HepG2 (cell line): ENCODE results near the gene NR2F6. TPM values are rescaled to one million over a fixed set of nuclear protein-coding genes. Genes with fewer than 3 reads are reported as not detected.

Source experiments
- ATAC-seq: fragments of 200-7000 bp; cut with Tn5 transposase; 3 replicates; pipeline ENCODE4 v1.9.1; 2020; ENCODE audit warnings: mild to moderate bottlenecking, moderate library complexity
- BruUV-seq: library from RNA; stranded (reverse); fragments of 400-500 nt; replicated peaks from 2 replicates; lab custom pipeline; 2021; lab: Mats Ljungman, UMichigan
- CTCF ChIA-PET: fragments of 300-600 bp; formaldehyde crosslinking; extraction: SDS; loops from one replicate; lab custom pipeline; 2021; ENCODE audit warnings: low total read pairs, inconsistent platforms, low intra/inter-chr PET ratio; lab: Yijun Ruan, JAX
- POLR2A ChIA-PET: fragments of 350-600 bp; sonication (Branson Sonifier 250); formaldehyde crosslinking; loops from one replicate; lab custom pipeline; 2020; ENCODE audit warnings: antibody characterized with exemption, inconsistent platforms; lab: Yijun Ruan, JAX
- DNase-seq: peaks from one replicate; pipeline ENCODE4 v3.0.0-alpha.2; 2015; ENCODE audit warnings: low spot score
- FAIRE-seq: peaks from 3 replicates; lab custom pipeline; 2011; peaks lifted over from hg19 to GRCh38; lab: Jason Lieb, UNC
- H2AFZ ChIP-seq: one replicate; pipeline ENCODE4 v1.6.1; 2011; ENCODE audit warnings: low read length, inconsistent platforms
- H3K27ac ChIP-seq: fragments of 300-600 bp; 3 replicates; pipeline ENCODE4 v1.8.0; 2011; ENCODE audit warnings: mixed run types, mild to moderate bottlenecking, mixed read lengths, low read length, inconsistent platforms; ENCODE audit not compliant: insufficient read depth; ENCODE audit errors: extremely low read length
- H3K27me3 ChIP-seq, 2 experiments: fragments of 200-600 bp in 1 of 2; 2 replicates in 1 of 2; 3 replicates in 1 of 2; pipeline versions ENCODE4 v1.6.0 to v1.8.0; 2011; ENCODE audit warnings: low read length in 2 of 2, mild to moderate bottlenecking in 2 of 2, moderate library complexity in 2 of 2, inconsistent platforms in 1 of 2; ENCODE audit not compliant: insufficient read depth in 2 of 2, control insufficient read depth in 1 of 2
- H3K36me3 ChIP-seq, 2 experiments: fragments of 200-600 bp in 1 of 2; replicated peaks in 1 of 2; 2 replicates in 1 of 2; 3 replicates in 1 of 2; pipeline versions ENCODE4 v1.5.1 to v1.8.0; 2011; ENCODE audit warnings: low read length in 2 of 2, inconsistent platforms in 1 of 2; ENCODE audit not compliant: insufficient read depth in 2 of 2, control insufficient read depth in 1 of 2
- H3K4me1 ChIP-seq: 2 replicates; pipeline ENCODE4 v1.5.1; 2012; ENCODE audit warnings: low read length, inconsistent platforms; ENCODE audit not compliant: insufficient read depth
- H3K4me2 ChIP-seq: 2 replicates; pipeline ENCODE4 v1.6.0; 2011; ENCODE audit warnings: low read depth, low read length, inconsistent platforms
- H3K4me3 ChIP-seq, 3 experiments: fragments of 200-600 bp in 1 of 3; sonication (generic), shearing (Covaris generic) in 1 of 3; replicated peaks in 1 of 3; 2 replicates each; pipeline ENCODE4 v1.5.1; 2011 to 2016; ENCODE audit warnings: low read length in 3 of 3, inconsistent platforms in 2 of 3, low read depth in 2 of 3, mild to moderate bottlenecking in 2 of 3, control low read depth in 1 of 3, mixed read lengths in 1 of 3; ENCODE audit not compliant: insufficient read depth in 1 of 3
- H3K79me2 ChIP-seq: one replicate; pipeline ENCODE4 v1.6.1; 2011; ENCODE audit warnings: low read length, inconsistent platforms; ENCODE audit not compliant: insufficient read depth
- H3K9ac ChIP-seq: 2 replicates; pipeline ENCODE4 v1.6.0; 2011; ENCODE audit warnings: mild to moderate bottlenecking, low read depth, low read length, inconsistent platforms; ENCODE audit not compliant: insufficient read depth
- H3K9me3 ChIP-seq: 2 replicates; pipeline ENCODE4 v1.5.1; 2012; ENCODE audit warnings: mild to moderate bottlenecking, low read length
- H4K20me1 ChIP-seq: 2 replicates; pipeline ENCODE4 v1.6.0; 2011; ENCODE audit warnings: inconsistent platforms, mild to moderate bottlenecking, low read length, moderate library complexity; ENCODE audit not compliant: insufficient read depth
- ERF ChIP-seq: IDR thresholded peaks from 2 replicates; pipeline ENCODE4 v1.6.1; 2018; ENCODE audit warnings: missing biosample characterization, missing genetic modification reagents
- JUN ChIP-seq: sonication (generic); formaldehyde crosslinking; IDR thresholded peaks from 2 replicates; pipeline ENCODE4 v1.4.0; 2020; ENCODE audit warnings: mild to moderate bottlenecking, missing genetic modification reagents
- MAZ ChIP-seq, 2 experiments: sonication (generic) in 1 of 2; formaldehyde crosslinking in 1 of 2; IDR thresholded peaks; 2 replicates each; pipeline versions ENCODE4 v1.5.0 to v1.6.1; 2012 to 2020; ENCODE audit warnings: low read depth in 2 of 2, mild to moderate bottlenecking in 2 of 2, borderline replicate concordance in 1 of 2, improper control_type of control experiment in 1 of 2, low read length in 1 of 2, missing genetic modification reagents in 1 of 2, moderate library complexity in 1 of 2
- MEIS1 ChIP-seq: sonication (generic); formaldehyde crosslinking; IDR thresholded peaks from 2 replicates; pipeline ENCODE4 v1.9.0; 2021; ENCODE audit warnings: mild to moderate bottlenecking, missing genetic modification reagents, moderate library complexity, borderline replicate concordance
- MXI1 ChIP-seq: IDR thresholded peaks from 3 replicates; pipeline ENCODE4 v1.6.1; 2012; ENCODE audit warnings: low read depth, low read length, inconsistent platforms, borderline replicate concordance
- NONO ChIP-seq, 2 experiments: fragments of 450-650 bp in 1 of 2; sonication (generic) in 1 of 2; formaldehyde crosslinking in 1 of 2; IDR thresholded peaks in 1 of 2; conservative IDR thresholded peaks in 1 of 2; 2 replicates each; pipeline versions ENCODE4 v1.6.1 to v1.8.0; 2017 to 2022; ENCODE audit warnings: mild to moderate bottlenecking in 1 of 2, missing genetic modification reagents in 1 of 2, moderate library complexity in 1 of 2
- PITX1 ChIP-seq: sonication (generic); formaldehyde crosslinking; IDR thresholded peaks from 2 replicates; pipeline ENCODE4 v1.5.1; 2020; ENCODE audit warnings: mild to moderate bottlenecking, missing genetic modification reagents
- SKI ChIP-seq: fragments of 450-650 bp; IDR thresholded peaks from one replicate; pipeline ENCODE4 v1.6.1; 2018; ENCODE audit warnings: mild to moderate bottlenecking; ENCODE audit not compliant: partially characterized antibody
- TCF12 ChIP-seq, 2 experiments: fragments of 450-650 bp in 1 of 2; sonication (generic) in 1 of 2; formaldehyde crosslinking in 1 of 2; IDR thresholded peaks; 2 replicates each; pipeline versions ENCODE4 v1.6.1 to v1.8.0; 2017 to 2022; ENCODE audit warnings: antibody characterized with exemption in 1 of 2, mild to moderate bottlenecking in 1 of 2, missing genetic modification reagents in 1 of 2, moderate library complexity in 1 of 2
- ZBTB1 ChIP-seq: sonication (generic); formaldehyde crosslinking; IDR thresholded peaks from 2 replicates; pipeline ENCODE4 v1.4.0; 2020; ENCODE audit warnings: missing genetic modification reagents, borderline replicate concordance
- ZIK1 ChIP-seq: sonication (generic); formaldehyde crosslinking; IDR thresholded peaks from 2 replicates; pipeline ENCODE4 v1.5.0; 2020; ENCODE audit warnings: mild to moderate bottlenecking, low read depth, missing genetic modification reagents, borderline replicate concordance
- ZNF333 ChIP-seq: sonication (generic); formaldehyde crosslinking; IDR thresholded peaks from 2 replicates; pipeline ENCODE4 v1.4.0; 2020; ENCODE audit warnings: mild to moderate bottlenecking, missing genetic modification reagents, borderline replicate concordance
- ZNF430 ChIP-seq: sonication (generic); formaldehyde crosslinking; IDR thresholded peaks from 2 replicates; pipeline ENCODE4 v1.9.0; 2021; ENCODE audit warnings: mild to moderate bottlenecking, missing genetic modification reagents
- ZNF546 ChIP-seq: sonication (generic); formaldehyde crosslinking; conservative IDR thresholded peaks from 2 replicates; pipeline ENCODE4 v1.8.1; 2023; ENCODE audit warnings: mild to moderate bottlenecking, missing genetic modification reagents
- ZSCAN30 ChIP-seq: sonication (generic); formaldehyde crosslinking; IDR thresholded peaks from 2 replicates; pipeline ENCODE4 v1.5.0; 2020; ENCODE audit warnings: mild to moderate bottlenecking, missing genetic modification reagents
- WGBS: methylation state at CpG from one replicate; pipeline ENCODE4 v1.1.6; 2017; ENCODE audit warnings: low lambda C conversion rate; 5-methylcytosine and 5-hydroxymethylcytosine counted together
- in situ Hi-C: cut with HindIII; loops from 2 replicates; pipeline ENCODE4 v1.10.0; 2017; ENCODE audit warnings: low pct_unique_long_range_greater_than_20kb; ENCODE audit not compliant: extremely low pct_ligation_motif_present
- intact Hi-C: fragments of 100-400 bp; cut with micrococcal nuclease; formaldehyde crosslinking; loops from one replicate; pipeline ENCODE4 v1.10.0; 2022; ENCODE audit not compliant: unreplicated experiment
- polyA plus RNA-seq, 8 experiments: library from polyadenylated mRNA; depleted of rRNA in 3 of 8; stranded (reverse) in 7 of 8; unstranded in 1 of 8; fragments of >200 nt; fragmentation: Illumina TruSeq in 4 of 8; extraction: Trizol in 4 of 8; gene quantifications; 2 replicates each; pipeline versions ENCODE4 v1.2.1 to v1.2.3, GENCODE V29; 2011 to 2016; ENCODE audit warnings: low read depth in 4 of 8, missing spikeins in 1 of 8, mixed read lengths in 1 of 8; ENCODE audit not compliant: insufficient read depth in 1 of 8
- total RNA-seq, 5 experiments: library from RNA; depleted of rRNA; stranded (reverse); fragments of >200 nt; fragmentation: Illumina TruSeq; extraction: Trizol; gene quantifications; 2 replicates each; pipeline ENCODE4 v1.2.3, GENCODE V29; 2016; ENCODE audit warnings: low read depth in 1 of 5
- TF ChIP-seq, protein P1 (sequence below): sonication (generic); formaldehyde crosslinking; IDR thresholded peaks from 2 replicates; pipeline ENCODE4 v1.4.0; 2020; ENCODE audit warnings: missing genetic modification reagents
- TF ChIP-seq, protein P2 (sequence below): sonication (generic); formaldehyde crosslinking; IDR thresholded peaks from 2 replicates; pipeline ENCODE4 v1.8.0; 2022; ENCODE audit warnings: missing genetic modification reagents, mild to moderate bottlenecking, inconsistent platforms, borderline replicate concordance

Gene NR2F6
- total and polyA plus RNA-seq, 2 of the 13 experiments (the other 11 are each of a cell fraction or from before 2014, with no cell fraction given) = 30.9 to 72.4 TPM

- TF ChIP-seq JUN (no peak), ZNF546 (CRISPR knock-in tag) (no peak), ERF (peak; percentile 47), PITX1 (peak; percentile 39; the same call in 1 of the 2 replicates), MEIS1 (CRISPR knock-in tag) (peak; percentile 62; the same call in 1 of the 2 replicates), ZNF333 (no peak; the same call in 1 of the 2 replicates)
Observed at GRCh38 chr19:17243830-17244617, 1.7 kb downstream of the NR2F6 start (continued).

- BruUV-seq = TSS peak; percentile 43
- DNase-seq (peak; percentile 43), FAIRE-seq (peak; percentile 40), ATAC-seq (peak; percentile 27)
- Histone ChIP-seq H3K9me3 (no peaks in the 10 kb centered on the region), H2AFZ (no peak overlapping the region), H3K4me1 (peaks cover 72% of the 10 kb centered on the region), H4K20me1 (peaks cover 27% of the 10 kb centered on the region; the same call in 1 of the 2 replicates), H3K4me2 (peak overlapping the region; percentile 99), H3K4me3 (peak overlapping the region; percentile 87 to 92 (median 89)), H3K27ac (peak overlapping the region; percentile 95), H3K27me3 (no peaks in the 10 kb centered on the region), H3K36me3 (peaks cover 2 to 6% of the 10 kb centered on the region in 2 experiments; a peak in 4 of 5 replicates), H3K79me2 (peaks cover 51% of the 10 kb centered on the region), H3K9ac (peak overlapping the region; percentile 90)
- in situ Hi-C loops (no loop called here), intact Hi-C loops (no loop called here)
- no CpG with 5 or more reads among the region's 8 CpGs for WGBS
- CTCF ChIA-PET = no interaction called here
- POLR2A ChIA-PET = interaction anchor here (1.0 to 9.0 kb wide), 11 partner anchors 9 to 162 kb away, joined by 3 to 178 read pairs (median 11); partner anchors contain the start of genes BABAM1, BST2, MRPL34 and OCEL1
- TF ChIP-seq NONO (IDR thresholded peaks at IDR 0.05) (no peak), NONO (CRISPR knock-in tag; conservative IDR thresholded peaks at IDR 0.05) (0 out of 2 replicates have a peak, but pooled peaks have one; percentile 33), ZIK1 (CRISPR knock-in tag) (peak; percentile 37; the same call in 1 of the 2 replicates), TCF12 (IDR thresholded peaks at IDR 0.05) (no peak), TCF12 (CRISPR knock-in tag; IDR thresholded peaks at IDR 0.05) (no peak), ZBTB1 (CRISPR knock-in tag) (no peak), MAZ (IDR thresholded peaks at IDR 0.05; ENCODE audit: borderline replicate concordance, low read depth, low read length) (no peak), MAZ (CRISPR knock-in tag; IDR thresholded peaks at IDR 0.05; ENCODE audit: low read depth) (0 out of 2 replicates have a peak, but pooled peaks have one; percentile 30), ZSCAN30 (CRISPR knock-in tag) (no peak), ZNF430 (CRISPR knock-in tag) (peak; percentile 43; the same call in 1 of the 2 replicates), MXI1 (peak; percentile 54; the same call in 1 of the 3 replicates), SKI (peak; percentile 13)
- TF ChIP-seq, protein P1, sequence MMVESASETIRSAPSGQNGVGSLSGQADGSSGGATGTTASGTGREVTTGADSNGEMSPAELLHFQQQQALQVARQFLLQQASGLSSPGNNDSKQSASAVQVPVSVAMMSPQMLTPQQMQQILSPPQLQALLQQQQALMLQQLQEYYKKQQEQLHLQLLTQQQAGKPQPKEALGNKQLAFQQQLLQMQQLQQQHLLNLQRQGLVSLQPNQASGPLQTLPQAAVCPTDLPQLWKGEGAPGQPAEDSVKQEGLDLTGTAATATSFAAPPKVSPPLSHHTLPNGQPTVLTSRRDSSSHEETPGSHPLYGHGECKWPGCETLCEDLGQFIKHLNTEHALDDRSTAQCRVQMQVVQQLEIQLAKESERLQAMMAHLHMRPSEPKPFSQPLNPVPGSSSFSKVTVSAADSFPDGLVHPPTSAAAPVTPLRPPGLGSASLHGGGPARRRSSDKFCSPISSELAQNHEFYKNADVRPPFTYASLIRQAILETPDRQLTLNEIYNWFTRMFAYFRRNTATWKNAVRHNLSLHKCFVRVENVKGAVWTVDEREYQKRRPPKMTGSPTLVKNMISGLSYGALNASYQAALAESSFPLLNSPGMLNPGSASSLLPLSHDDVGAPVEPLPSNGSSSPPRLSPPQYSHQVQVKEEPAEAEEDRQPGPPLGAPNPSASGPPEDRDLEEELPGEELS = no peak
- TF ChIP-seq, protein P2, sequence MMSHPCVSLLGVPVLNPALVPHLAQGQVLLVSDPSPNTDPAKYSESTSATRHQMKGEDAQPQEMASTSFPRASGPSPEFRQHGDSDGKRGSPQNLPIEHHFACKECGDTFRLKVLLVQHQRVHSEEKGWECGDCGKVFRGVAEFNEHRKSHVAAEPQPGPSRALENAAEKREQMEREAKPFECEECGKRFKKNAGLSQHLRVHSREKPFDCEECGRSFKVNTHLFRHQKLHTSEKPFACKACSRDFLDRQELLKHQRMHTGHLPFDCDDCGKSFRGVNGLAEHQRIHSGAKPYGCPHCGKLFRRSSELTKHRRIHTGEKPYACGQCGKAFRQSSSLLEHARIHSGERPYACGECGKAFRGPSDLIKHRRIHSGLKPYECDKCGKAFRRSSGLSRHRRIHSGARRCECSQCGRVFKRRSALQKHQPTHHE (CRISPR knock-in tag) = no peak
Observed at GRCh38 chr19:17243211-17243829, 2.4 kb downstream of the NR2F6 start.
